ENCODE measurements around the gene TRIO.

GRCh38 chr5:14435481-14435880, 292.3 kb downstream of the TRIO start:
- TF ChIP-seq, protein P1, sequence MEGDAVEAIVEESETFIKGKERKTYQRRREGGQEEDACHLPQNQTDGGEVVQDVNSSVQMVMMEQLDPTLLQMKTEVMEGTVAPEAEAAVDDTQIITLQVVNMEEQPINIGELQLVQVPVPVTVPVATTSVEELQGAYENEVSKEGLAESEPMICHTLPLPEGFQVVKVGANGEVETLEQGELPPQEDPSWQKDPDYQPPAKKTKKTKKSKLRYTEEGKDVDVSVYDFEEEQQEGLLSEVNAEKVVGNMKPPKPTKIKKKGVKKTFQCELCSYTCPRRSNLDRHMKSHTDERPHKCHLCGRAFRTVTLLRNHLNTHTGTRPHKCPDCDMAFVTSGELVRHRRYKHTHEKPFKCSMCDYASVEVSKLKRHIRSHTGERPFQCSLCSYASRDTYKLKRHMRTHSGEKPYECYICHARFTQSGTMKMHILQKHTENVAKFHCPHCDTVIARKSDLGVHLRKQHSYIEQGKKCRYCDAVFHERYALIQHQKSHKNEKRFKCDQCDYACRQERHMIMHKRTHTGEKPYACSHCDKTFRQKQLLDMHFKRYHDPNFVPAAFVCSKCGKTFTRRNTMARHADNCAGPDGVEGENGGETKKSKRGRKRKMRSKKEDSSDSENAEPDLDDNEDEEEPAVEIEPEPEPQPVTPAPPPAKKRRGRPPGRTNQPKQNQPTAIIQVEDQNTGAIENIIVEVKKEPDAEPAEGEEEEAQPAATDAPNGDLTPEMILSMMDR (IDR thresholded peaks at IDR 0.05), result no peak
- no peak for TF ChIP-seq POLR2A (IDR thresholded peaks at IDR 0.05)
